ENCODE measurements around the gene ZG16B. TPM values are rescaled to one million over a fixed set of nuclear protein-coding genes. Genes with fewer than 3 reads are reported as not detected.

Gene ZG16B
- total and polyA plus RNA-seq, 2 of the 8 experiments (the other 6 are each of a cell fraction or from before 2014, with no cell fraction given): 0.11 TPM; not detected in 1

- TF ChIP-seq CTBP2 (IDR thresholded peaks at IDR 0.05; ENCODE audit: borderline replicate concordance, insufficient read depth, insufficient read length, low read length) (no peak), MAX (IDR thresholded peaks at IDR 0.05) (no peak), KDM4A (IDR thresholded peaks at IDR 0.05; ENCODE audit: low read depth, low read length, severe bottlenecking) (no peak), JUN (IDR thresholded peaks at IDR 0.05; ENCODE audit: low read depth, low read length) (no peak), PHF8 (conservative IDR thresholded peaks at IDR 0.05; ENCODE audit: low read depth, low read length) (no peak), POLR2A (IDR thresholded peaks at IDR 0.05; ENCODE audit: control extremely low read depth in 1 of 2, low read depth in 2 of 2, low read length in 2 of 2) (no peak), RAD21 (IDR thresholded peaks at IDR 0.05 in 1 of 2, conservative IDR thresholded peaks at IDR 0.05 in 1 of 2; ENCODE audit: low read depth in 2 of 2, low read length in 2 of 2) (peak; percentile 62 to 75), ATF3 (IDR thresholded peaks at IDR 0.05; ENCODE audit: insufficient read depth, low read depth, low read length) (no peak), CREB1 (IDR thresholded peaks at IDR 0.05) (peak; percentile 28; the same call in 1 of the 2 replicates), NRF1 (IDR thresholded peaks at IDR 0.05; ENCODE audit: low read depth, low read length) (no peak), RBBP5 (IDR thresholded peaks at IDR 0.05; ENCODE audit: borderline replicate concordance, low read depth, low read length) (no peak), GABPA (IDR thresholded peaks at IDR 0.05; ENCODE audit: borderline replicate concordance, insufficient read depth, low read length) (no peak), GTF2F1 (IDR thresholded peaks at IDR 0.05; ENCODE audit: borderline replicate concordance, low read depth, low read length) (no peak), EGR1 (IDR thresholded peaks at IDR 0.05; ENCODE audit: borderline replicate concordance, low read depth, low read length) (no peak), BACH1 (IDR thresholded peaks at IDR 0.05; ENCODE audit: low read length) (no peak), NANOG (IDR thresholded peaks at IDR 0.05; ENCODE audit: insufficient read depth, low read depth, low read length, poor library complexity, severe bottlenecking) (no peak), CBX5 (IDR thresholded peaks at IDR 0.05; ENCODE audit: low read depth, low read length) (no peak), TAF7 (optimal IDR thresholded peaks at IDR 0.05; ENCODE audit: borderline replicate concordance, low read depth, low read length) (no peak), SIX5 (IDR thresholded peaks at IDR 0.05; ENCODE audit: low read depth, low read length) (no peak), MAFK (IDR thresholded peaks at IDR 0.05; ENCODE audit: low read depth, low read length) (no peak), SIRT6 (IDR thresholded peaks at IDR 0.05; ENCODE audit: low read length) (no peak)
Measured at GRCh38 chr16:2874912-2875362, 44.8 kb downstream of the ZG16B start (continued).

Data from H1 (cell line).